GM12864 (cell line): ENCODE data around the gene BSG.

ENCODE experiments used
- DNase-seq: peaks from one replicate; pipeline ENCODE4 v3.0.0-alpha.2; 2011; ENCODE audit warnings: low read depth
- H3K4me3 ChIP-seq: 2 replicates; pipeline ENCODE4 v1.5.1; 2011; ENCODE audit warnings: mild to moderate bottlenecking, low read depth, low read length, control low read depth
- TF ChIP-seq, protein P1 (sequence below): IDR thresholded peaks from 2 replicates; pipeline ENCODE4 v1.5.1; 2011; ENCODE audit warnings: low read depth, mild to moderate bottlenecking, moderate library complexity, low read length, control low read depth, inconsistent platforms; ENCODE audit errors: missing control alignments

BSG gene

DNA sequence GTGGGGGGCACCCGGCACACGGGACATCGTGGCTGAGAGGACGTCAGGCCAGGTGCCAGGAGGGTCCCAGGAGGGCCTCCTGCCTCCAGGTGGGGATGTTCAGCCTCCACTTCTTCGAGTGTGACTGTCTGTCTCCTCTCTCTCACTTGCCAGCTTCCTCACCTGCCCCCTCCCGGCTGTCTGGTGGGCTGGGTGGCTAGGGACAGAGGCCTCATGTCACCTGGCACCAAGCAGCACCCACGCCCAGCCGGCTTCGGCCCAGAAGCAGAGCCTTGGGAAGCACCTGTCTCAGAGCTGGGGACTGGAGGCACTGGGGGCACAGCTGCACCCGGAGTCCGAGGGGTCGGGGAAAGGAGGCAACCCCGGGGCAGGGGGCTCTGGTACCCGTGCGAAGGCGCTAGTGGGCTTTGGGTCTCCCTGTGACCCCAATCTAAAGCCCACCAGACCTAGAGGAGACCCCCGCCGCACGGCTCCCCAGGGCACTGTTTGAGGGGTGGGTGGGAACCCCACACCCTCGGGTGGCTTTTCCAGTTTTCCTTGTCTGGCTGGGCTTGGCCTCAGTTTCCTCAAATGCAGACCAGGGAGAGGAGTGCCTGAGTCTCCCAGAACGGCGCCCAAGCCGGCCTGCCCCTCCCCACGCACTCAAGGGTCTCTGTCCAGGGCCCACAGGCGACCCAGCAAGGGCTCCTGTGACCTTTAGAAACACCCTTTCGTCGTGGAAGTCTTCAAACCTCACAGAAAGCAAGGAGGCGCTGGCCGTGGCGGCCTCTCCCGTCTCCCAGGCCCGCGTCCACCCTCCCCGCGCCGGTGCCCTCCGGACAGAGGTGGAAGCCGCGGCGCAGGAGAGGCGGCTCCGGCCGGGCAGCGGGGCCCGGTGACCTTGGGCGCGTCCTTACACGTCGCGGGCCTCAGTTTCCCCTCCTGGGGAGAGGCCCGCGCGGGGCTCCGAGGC is 16.6 kb downstream of the BSG start:
- no peak overlapping the region for H3K4me3 ChIP-seq
- DNase-seq: no peak
- TF ChIP-seq, protein P1, sequence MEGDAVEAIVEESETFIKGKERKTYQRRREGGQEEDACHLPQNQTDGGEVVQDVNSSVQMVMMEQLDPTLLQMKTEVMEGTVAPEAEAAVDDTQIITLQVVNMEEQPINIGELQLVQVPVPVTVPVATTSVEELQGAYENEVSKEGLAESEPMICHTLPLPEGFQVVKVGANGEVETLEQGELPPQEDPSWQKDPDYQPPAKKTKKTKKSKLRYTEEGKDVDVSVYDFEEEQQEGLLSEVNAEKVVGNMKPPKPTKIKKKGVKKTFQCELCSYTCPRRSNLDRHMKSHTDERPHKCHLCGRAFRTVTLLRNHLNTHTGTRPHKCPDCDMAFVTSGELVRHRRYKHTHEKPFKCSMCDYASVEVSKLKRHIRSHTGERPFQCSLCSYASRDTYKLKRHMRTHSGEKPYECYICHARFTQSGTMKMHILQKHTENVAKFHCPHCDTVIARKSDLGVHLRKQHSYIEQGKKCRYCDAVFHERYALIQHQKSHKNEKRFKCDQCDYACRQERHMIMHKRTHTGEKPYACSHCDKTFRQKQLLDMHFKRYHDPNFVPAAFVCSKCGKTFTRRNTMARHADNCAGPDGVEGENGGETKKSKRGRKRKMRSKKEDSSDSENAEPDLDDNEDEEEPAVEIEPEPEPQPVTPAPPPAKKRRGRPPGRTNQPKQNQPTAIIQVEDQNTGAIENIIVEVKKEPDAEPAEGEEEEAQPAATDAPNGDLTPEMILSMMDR: no peak

- DNase-seq: no peak
- TF ChIP-seq, protein P1: no peak
- H3K4me3 ChIP-seq: no peak within 1 kb of the TSS
Measured at GRCh38 chr19:589693-590395, 17.4 kb downstream of the BSG start, which contains the start of gene HCN2. Gene HCN2, plus strand, starts transcription at chr19:589881. Its CDS starts 65 bp downstream, at chr19:589946.

DNA sequence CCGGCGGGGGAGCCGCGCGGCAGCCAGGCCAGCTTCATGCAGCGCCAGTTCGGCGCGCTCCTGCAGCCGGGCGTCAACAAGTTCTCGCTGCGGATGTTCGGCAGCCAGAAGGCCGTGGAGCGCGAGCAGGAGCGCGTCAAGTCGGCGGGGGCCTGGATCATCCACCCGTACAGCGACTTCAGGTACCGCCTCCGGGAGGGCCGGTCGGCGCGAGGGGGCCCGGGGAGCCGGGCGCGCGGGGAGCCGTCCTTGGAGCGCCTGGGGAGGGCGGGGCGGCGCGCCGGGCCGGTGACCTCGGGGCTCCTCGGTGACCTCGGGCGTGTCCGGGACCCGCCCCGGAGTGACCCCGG is 18.0 kb downstream of the BSG start:
- DNase-seq: no peak
- no peak overlapping the region for H3K4me3 ChIP-seq
- TF ChIP-seq, protein P1: no peak

DNA sequence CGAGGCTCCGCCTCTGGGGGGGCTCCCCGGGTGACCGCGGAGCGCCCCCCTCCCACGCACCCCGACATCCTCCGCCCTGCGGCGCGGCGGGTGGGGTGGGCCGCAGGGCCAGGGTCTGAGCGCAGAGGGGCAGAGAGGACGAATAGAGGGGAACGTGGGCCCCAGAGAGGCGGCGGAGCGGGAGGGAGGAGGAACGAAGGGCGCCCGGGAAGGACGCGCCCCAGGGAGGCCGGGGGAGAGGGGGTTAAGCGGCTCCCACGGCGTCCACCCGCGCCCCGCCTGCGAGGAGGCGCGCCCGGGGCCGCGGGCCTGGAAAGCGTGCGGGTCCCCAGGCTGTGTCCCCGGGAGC is 18.3 kb downstream of the BSG start:
- TF ChIP-seq, protein P1: no peak
- no peak overlapping the region for H3K4me3 ChIP-seq
- DNase-seq: no peak

GRCh38 chr19:591099-591958 is 18.9 kb downstream of the BSG start:
- no peak for DNase-seq
- no peak overlapping the region for H3K4me3 ChIP-seq
- TF ChIP-seq, protein P1: no peak

- no peak for DNase-seq
- no peak overlapping the region for H3K4me3 ChIP-seq
- TF ChIP-seq, protein P1: no peak
Measured at GRCh38 chr19:592101-592500, 19.7 kb downstream of the BSG start.
